ENCODE results near the gene HNMT. TPM values are rescaled to one million over a fixed set of nuclear protein-coding genes. Genes with fewer than 3 reads are reported as not detected.
A peak's percentile ranks its signal among the peaks of the same experiment; 100 is the strongest.
"Not testable (repeated sequence)": the region's sequence is repeated elsewhere in the genome, so short reads cannot be mapped to it uniquely, and the experiment has no call there.

Gene HNMT
- total RNA-seq (2021) (16.6 TPM in 2 replicates), Bru-seq, nascent RNA (percentile 56 among the genes with signal in this experiment), BruChase-seq, experiment 1, labeled RNA remaining after a 2-hour chase (percentile 55 among the genes with signal in this experiment), BruChase-seq, experiment 2, labeled RNA remaining after a 6-hour chase (percentile 42 among the genes with signal in this experiment)
- long read RNA-seq, transcript HNMT-202 (6 exons, 3,295 nt): major isoform, 21 of 34 reads
- long read RNA-seq, transcript HNMT-201 (2 exons, 504 nt): minor isoform, 8 of 34 reads
- long read RNA-seq, partial matches to known transcripts: 1 of 34 reads
- long read RNA-seq, other reads (novel, unspliced or antisense): 4 of 34 reads

DNA sequence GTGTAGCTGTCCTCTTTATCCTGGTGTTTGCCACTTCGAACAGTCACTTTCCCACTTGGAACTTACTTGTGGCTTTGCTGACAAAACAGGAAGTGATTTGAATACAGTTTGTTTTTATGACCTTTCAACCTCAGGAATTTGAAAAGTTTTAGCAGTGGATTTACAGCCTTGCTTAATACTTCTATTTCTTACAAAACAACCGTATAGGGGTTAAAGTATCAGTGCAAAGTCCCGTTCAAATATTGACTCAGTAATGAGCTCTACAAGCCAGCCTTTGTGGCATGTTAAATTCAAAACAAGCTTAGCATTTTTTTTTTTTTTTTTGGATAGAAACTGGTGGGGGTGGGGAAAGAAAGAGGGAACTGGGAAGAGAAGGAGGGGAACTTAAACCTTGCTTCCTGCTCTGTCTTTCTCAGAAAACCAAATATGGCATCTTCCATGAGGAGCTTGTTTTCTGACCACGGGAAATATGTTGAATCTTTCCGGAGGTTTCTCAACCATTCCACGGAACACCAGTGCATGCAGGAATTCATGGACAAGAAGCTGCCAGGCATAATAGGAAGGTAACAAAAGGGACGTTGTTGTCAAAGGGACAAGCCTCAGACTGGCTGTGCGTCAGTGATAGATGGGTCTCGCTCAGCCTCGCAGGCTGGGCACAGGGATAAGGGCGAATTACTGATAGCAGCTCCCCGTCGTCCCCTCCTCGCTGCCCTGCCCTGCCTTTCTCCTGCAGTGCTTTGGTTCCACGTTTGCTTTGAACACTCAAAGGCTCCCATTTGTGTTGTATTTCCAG, at the start of gene HNMT:
HNMT (plus strand) TSS at position 408 of the 793 bp plus-strand sequence; CDS start at position 427, 19 bp downstream.
- DNase-seq: peak; percentile 41 to 95
- no peaks in the 10 kb centered on the region for H3K27me3 ChIP-seq (ENCODE audit: insufficient read depth, low read depth)
- intact Hi-C loops (cut with micrococcal nuclease; ENCODE audit: unreplicated experiment): loop anchor here (5.0 kb wide), 2 partner anchors 37 to 538 kb away; partner anchors contain the start of gene SPOPL
- H3K9me3 ChIP-seq (ENCODE audit: insufficient read depth, low read depth): 0 out of 2 replicates have a peak, but pooled peaks cover 4% of the 10 kb centered on the region
- H3K4me1 ChIP-seq (replicated peaks; ENCODE audit: insufficient read depth): peaks cover 45% of the 10 kb centered on the region
- H3K27ac ChIP-seq: peak within 1 kb of the TSS; percentile 85
- TF ChIP-seq, protein P1, sequence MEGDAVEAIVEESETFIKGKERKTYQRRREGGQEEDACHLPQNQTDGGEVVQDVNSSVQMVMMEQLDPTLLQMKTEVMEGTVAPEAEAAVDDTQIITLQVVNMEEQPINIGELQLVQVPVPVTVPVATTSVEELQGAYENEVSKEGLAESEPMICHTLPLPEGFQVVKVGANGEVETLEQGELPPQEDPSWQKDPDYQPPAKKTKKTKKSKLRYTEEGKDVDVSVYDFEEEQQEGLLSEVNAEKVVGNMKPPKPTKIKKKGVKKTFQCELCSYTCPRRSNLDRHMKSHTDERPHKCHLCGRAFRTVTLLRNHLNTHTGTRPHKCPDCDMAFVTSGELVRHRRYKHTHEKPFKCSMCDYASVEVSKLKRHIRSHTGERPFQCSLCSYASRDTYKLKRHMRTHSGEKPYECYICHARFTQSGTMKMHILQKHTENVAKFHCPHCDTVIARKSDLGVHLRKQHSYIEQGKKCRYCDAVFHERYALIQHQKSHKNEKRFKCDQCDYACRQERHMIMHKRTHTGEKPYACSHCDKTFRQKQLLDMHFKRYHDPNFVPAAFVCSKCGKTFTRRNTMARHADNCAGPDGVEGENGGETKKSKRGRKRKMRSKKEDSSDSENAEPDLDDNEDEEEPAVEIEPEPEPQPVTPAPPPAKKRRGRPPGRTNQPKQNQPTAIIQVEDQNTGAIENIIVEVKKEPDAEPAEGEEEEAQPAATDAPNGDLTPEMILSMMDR (conservative IDR thresholded peaks at IDR 0.05): no peak
- peak within 1 kb of the TSS; percentile 89 for H3K4me2 ChIP-seq
- H3F3A ChIP-seq (ENCODE audit: insufficient read depth, low read depth): peaks cover 25% of the 10 kb centered on the region; the same call in 1 of the 2 replicates
- H3K79me2 ChIP-seq (ENCODE audit: low read depth): no peaks in the 10 kb centered on the region; the same call in 1 of the 2 replicates
- TSS peak; percentile 59 for BruUV-seq (replicated peaks)
- peak within 1 kb of the TSS; percentile 59 for H3K4me3 ChIP-seq
- POLR2A ChIA-PET (ENCODE audit: unreplicated experiment): interaction anchor here (0.6 to 0.9 kb wide), 6 partner anchors 11 to 536 kb away, joined by 3 to 14 read pairs (median 4); no protein-coding TSS in a partner anchor
- H3K9me2 ChIP-seq (ENCODE audit: insufficient read depth): no peaks in the 10 kb centered on the region
- CTCF ChIA-PET: interaction anchor here (0.6 to 1.0 kb wide), 3 partner anchors 11 to 410 kb away, joined by 3 to 7 read pairs (median 4); no protein-coding TSS in a partner anchor
- no peaks in the 10 kb centered on the region for H3K36me3 ChIP-seq (ENCODE audit: low read depth)
- H2AFZ ChIP-seq: peak within 1 kb of the TSS; percentile 87
- no peaks in the 10 kb centered on the region for H4K20me1 ChIP-seq (ENCODE audit: insufficient read depth)

DNA sequence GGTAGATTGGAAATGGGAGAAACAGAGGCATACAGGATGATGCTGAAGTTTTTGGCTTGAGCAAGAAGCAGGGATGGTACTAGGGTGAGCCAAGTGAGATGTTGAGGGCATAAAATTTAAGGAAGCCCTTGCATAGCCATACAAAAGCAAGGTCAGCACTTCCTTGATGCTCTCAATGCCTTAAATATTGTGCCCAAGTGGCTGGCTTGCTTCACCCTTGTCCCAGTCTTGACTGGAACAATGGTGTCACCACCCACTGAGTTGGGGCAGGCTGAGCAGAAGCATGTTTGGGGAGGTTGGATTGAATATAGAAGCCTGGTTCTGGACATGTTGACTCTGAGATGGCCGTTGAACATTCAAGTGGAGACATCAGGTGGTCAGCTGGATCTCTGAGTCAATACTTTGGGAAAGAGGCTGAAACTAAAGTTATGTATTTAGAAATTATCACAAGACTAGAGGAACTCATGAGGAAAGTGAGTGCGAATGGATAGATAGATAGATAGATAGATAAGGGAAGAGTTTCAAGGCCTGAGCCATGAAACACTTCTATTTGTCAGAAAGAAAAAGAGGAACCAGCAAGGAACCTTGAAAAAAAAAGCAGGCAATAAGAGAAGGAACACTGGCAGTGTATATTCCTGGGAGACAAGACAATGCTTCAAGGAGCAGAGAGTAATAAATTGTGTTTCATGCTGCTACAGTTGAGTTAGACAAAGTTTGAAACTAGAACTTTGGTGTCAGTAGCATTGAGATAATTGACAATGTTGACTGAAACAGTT, 43.0 kb upstream of the HNMT start:
- H3K36me3 ChIP-seq (ENCODE audit: low read depth): no peaks in the 10 kb centered on the region
- H3K27me3 ChIP-seq (ENCODE audit: insufficient read depth, low read depth): no peaks in the 10 kb centered on the region
- peaks cover 2% of the 10 kb centered on the region; the same call in 1 of the 2 replicates for H3K9me3 ChIP-seq (ENCODE audit: insufficient read depth, low read depth)
- no peak overlapping the region for H3K27ac ChIP-seq
- ChIA-PET POLR2A (ENCODE audit: unreplicated experiment) (no interaction called here), CTCF (no interaction called here)
- no peaks in the 10 kb centered on the region for H3K4me1 ChIP-seq (replicated peaks; ENCODE audit: insufficient read depth)
- no peak for TF ChIP-seq EZH2 (IDR thresholded peaks at IDR 0.05; ENCODE audit: low read depth)
- TF ChIP-seq, protein P1 (conservative IDR thresholded peaks at IDR 0.05): no peak
- H3K4me2 ChIP-seq: no peak overlapping the region
- no peak for DNase-seq
- BruUV-seq (replicated peaks): no TSS peak
- no peaks in the 10 kb centered on the region for H3K79me2 ChIP-seq (ENCODE audit: low read depth)
- H3F3A ChIP-seq (ENCODE audit: insufficient read depth, low read depth): no peaks in the 10 kb centered on the region
- no peak overlapping the region for H3K4me3 ChIP-seq
- H2AFZ ChIP-seq: no peak overlapping the region
- H3K9me2 ChIP-seq (ENCODE audit: insufficient read depth): no peaks in the 10 kb centered on the region
- intact Hi-C loops (cut with micrococcal nuclease; ENCODE audit: unreplicated experiment): no loop called here
- no peaks in the 10 kb centered on the region for H4K20me1 ChIP-seq (ENCODE audit: insufficient read depth)

DNA sequence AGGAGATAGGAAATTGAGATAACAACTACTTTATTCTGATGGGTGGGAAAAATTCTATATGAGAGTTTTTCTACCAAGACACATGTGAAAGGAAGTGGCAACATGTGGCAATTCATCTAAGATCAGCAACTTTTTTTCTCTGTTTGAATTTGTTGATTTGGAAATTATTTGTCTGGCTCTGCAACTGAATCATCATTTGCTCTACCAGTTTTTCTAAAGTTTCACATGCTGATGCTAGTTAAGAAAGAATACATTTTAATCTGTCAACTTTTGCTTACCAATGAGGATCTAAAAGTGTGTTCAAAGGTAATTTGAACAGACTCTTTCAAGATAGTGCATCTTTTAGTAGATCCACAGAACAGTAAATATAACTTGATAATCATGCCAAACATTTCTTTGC, 42.1 kb upstream of the HNMT start:
- H3F3A ChIP-seq (ENCODE audit: insufficient read depth, low read depth); H3K9me2 ChIP-seq (ENCODE audit: insufficient read depth); POLR2A ChIA-PET (ENCODE audit: unreplicated experiment); H4K20me1 ChIP-seq (ENCODE audit: insufficient read depth); H3K9me3 ChIP-seq (ENCODE audit: insufficient read depth, low read depth); CTCF ChIA-PET; H2AFZ ChIP-seq; intact Hi-C loops (cut with micrococcal nuclease; ENCODE audit: unreplicated experiment); H3K79me2 ChIP-seq (ENCODE audit: low read depth); H3K4me3 ChIP-seq; H3K27ac ChIP-seq; H3K27me3 ChIP-seq (ENCODE audit: insufficient read depth, low read depth); H3K4me1 ChIP-seq (replicated peaks; ENCODE audit: insufficient read depth); H3K36me3 ChIP-seq (ENCODE audit: low read depth); H3K4me2 ChIP-seq; DNase-seq; BruUV-seq (replicated peaks): not testable (repeated sequence)

Data from PC-9 (cell line).